Stomach (tissue), 9 donors: ENCODE results near the gene LRIG1. TPM values are rescaled to one million over a fixed set of nuclear protein-coding genes. Genes with fewer than 3 reads are reported as not detected.

Experiments used
- DNase-seq, 2 donors: peaks; one replicate each; pipeline versions ENCODE4 v3.0.0 to v3.0.0-alpha.2; 2013 to 2019
- H3K27ac ChIP-seq, 5 donors: fragments of 200-600 bp in 4 of 5; sonication (generic) in 4 of 5; one replicate each; pipeline ENCODE4 v1.5.1; 2013 to 2019; ENCODE audit warnings: mild to moderate bottlenecking in 1 of 5, moderate library complexity in 1 of 5
- H3K27me3 ChIP-seq, 3 donors: fragments of 200-600 bp; sonication (generic); one replicate each; pipeline ENCODE4 v1.5.1; 2017 to 2019; ENCODE audit warnings: mixed run types in 1 of 3
- H3K36me3 ChIP-seq, 4 donors: fragments of 200-600 bp; sonication (generic); 1 replicate in 3 of 4; 2 replicates in 1 of 4; pipeline ENCODE4 v1.5.1; 2016 to 2019
- H3K4me1 ChIP-seq, 4 donors: fragments of 200-600 bp; sonication (generic); one replicate each; pipeline ENCODE4 v1.5.1; 2016 to 2019
- H3K4me3 ChIP-seq, 4 donors: fragments of 200-600 bp; sonication (generic) in 3 of 4; one replicate each; pipeline ENCODE4 v1.5.1; 2016 to 2019; ENCODE audit warnings: mild to moderate bottlenecking in 1 of 4
- H3K9me3 ChIP-seq, 4 donors: fragments of 200-600 bp; sonication (generic); one replicate each; pipeline ENCODE4 v1.5.1; 2016 to 2019
- CTCF ChIP-seq, 7 experiments: fragments of 450-650 bp in 4 of 7; fragments of 200-600 bp in 3 of 7; sonication (generic) in 3 of 7; IDR thresholded peaks; one replicate each; pipeline ENCODE4 v1.5.1; 2016 to 2019; ENCODE audit warnings: antibody characterized with exemption in 7 of 7, control low read depth in 2 of 7, mild to moderate bottlenecking in 1 of 7
- EP300 ChIP-seq: sonication (generic); formaldehyde crosslinking; IDR thresholded peaks from one replicate; pipeline ENCODE4 v1.6.1; 2017; ENCODE audit warnings: antibody characterized with exemption
- POLR2A ChIP-seq, 4 donors: fragments of 450-650 bp; IDR thresholded peaks; one replicate each; pipeline ENCODE4 v1.6.1; 2016; ENCODE audit warnings: antibody characterized with exemption in 4 of 4, control low read depth in 2 of 4, mild to moderate bottlenecking in 1 of 4, moderate library complexity in 1 of 4
- POLR2AphosphoS5 ChIP-seq, 3 donors: sonication (generic); formaldehyde crosslinking; IDR thresholded peaks; one replicate each; pipeline ENCODE4 v1.6.1; 2016; ENCODE audit warnings: antibody characterized with exemption in 3 of 3
- WGBS, 5 donors: extraction: QIAGEN DNeasy Blood & Tissue Kit in 3 of 5; methylation state at CpG; one replicate each; pipeline versions ENCODE4 v1.1.5 to v1.1.7; 2013 to 2018; 5-methylcytosine and 5-hydroxymethylcytosine counted together
- intact Hi-C: fragments of 100-400 bp; cut with DNase I; formaldehyde crosslinking; loops from one replicate; pipeline ENCODE4 v1.15.1; 2023; ENCODE audit warnings: low total_unique reads
- polyA plus RNA-seq, 3 donors: library from polyadenylated mRNA; stranded (reverse); fragments of 200-250 nt; gene quantifications; one replicate each; pipeline ENCODE4 v1.2.3, GENCODE V29; 2013
- total RNA-seq, 5 donors: library from RNA; depleted of rRNA; stranded (reverse); fragments of >200 nt; gene quantifications; one replicate each; pipeline versions ENCODE4 v1.1.0 to v1.2.3, GENCODE V29; 2014 to 2016
- donor health status: healthy with polysubstance abuse.
- donor health status: Bipolar disorder and iron deficiency.
- donor health status: healthy.

The LRIG1 gene
- total and polyA plus RNA-seq, 8 donors: 20.2 to 278 (median 87.0) TPM

GRCh38 chr3:66401675-66402491 lies 98.9 kb downstream of the LRIG1 start:
- H3K9me3 ChIP-seq: no peaks in the 10 kb centered on the region
- DNase-seq: no peak
- H3K4me1 ChIP-seq: peaks cover 33 to 83% (median 65%) of the 10 kb centered on the region in 4 donors
- TF ChIP-seq POLR2A (IDR thresholded peaks at IDR 0.05): no peak
- no peak for TF ChIP-seq CTCF (IDR thresholded peaks at IDR 0.05)
- TF ChIP-seq POLR2AphosphoS5 (IDR thresholded peaks at IDR 0.05): no peak
- TF ChIP-seq EP300: no peak
- H3K4me3 ChIP-seq: no peak overlapping the region
- intact Hi-C loops: loop anchor here (10.0 kb wide), 1 partner anchor 103 kb away; the partner anchor contains the start of gene LRIG1
- no peaks in the 10 kb centered on the region for H3K27me3 ChIP-seq
- peaks cover 53 to 97% (median 88%) of the 10 kb centered on the region in 4 donors for H3K36me3 ChIP-seq
- WGBS, 5 donors: 80 to 88% (median 84%) methylated on average over 14 to 20 of the region's 20 CpGs
- H3K27ac ChIP-seq: peak overlapping the region in 3 of 5 donors; percentile 26 to 83 (median 82)

DNA sequence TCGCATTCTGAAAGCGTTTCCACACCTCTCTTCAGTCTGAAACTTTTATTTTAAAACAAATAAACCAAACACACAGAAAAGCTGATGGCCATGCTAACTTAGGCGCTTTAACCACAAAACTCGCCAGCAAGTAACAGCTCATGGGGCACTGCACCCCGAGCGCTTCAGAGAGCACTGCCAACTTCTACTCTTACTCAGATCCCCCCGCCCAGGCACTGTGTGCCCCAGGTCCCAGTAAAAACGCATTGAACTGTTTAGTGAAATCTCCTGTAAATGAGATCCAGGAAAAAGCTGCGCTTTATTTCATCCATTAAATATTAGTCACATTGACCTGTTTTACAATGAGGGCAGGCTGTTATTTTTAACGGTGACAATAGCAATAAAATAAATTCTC lies 99.7 kb downstream of the LRIG1 start:
- no peaks in the 10 kb centered on the region for H3K27me3 ChIP-seq
- peaks cover 26 to 80% (median 61%) of the 10 kb centered on the region in 4 donors for H3K4me1 ChIP-seq
- no peak overlapping the region for H3K4me3 ChIP-seq
- no peak for TF ChIP-seq EP300
- no peak for TF ChIP-seq POLR2AphosphoS5 (IDR thresholded peaks at IDR 0.05)
- TF ChIP-seq POLR2A (IDR thresholded peaks at IDR 0.05): no peak
- no peak for TF ChIP-seq CTCF (IDR thresholded peaks at IDR 0.05)
- no peaks in the 10 kb centered on the region for H3K9me3 ChIP-seq
- peak overlapping the region in 3 of 5 donors; percentile 26 to 83 (median 82) for H3K27ac ChIP-seq
- 72 to 81% (median 77%) methylated on average over 9 to 10 of the region's 10 CpGs for WGBS, 5 donors
- intact Hi-C loops: loop anchor here (10.0 kb wide), 1 partner anchor 104 kb away; the partner anchor contains the start of gene LRIG1
- DNase-seq: no peak
- H3K36me3 ChIP-seq: peaks cover 53 to 97% (median 88%) of the 10 kb centered on the region in 4 donors

DNA sequence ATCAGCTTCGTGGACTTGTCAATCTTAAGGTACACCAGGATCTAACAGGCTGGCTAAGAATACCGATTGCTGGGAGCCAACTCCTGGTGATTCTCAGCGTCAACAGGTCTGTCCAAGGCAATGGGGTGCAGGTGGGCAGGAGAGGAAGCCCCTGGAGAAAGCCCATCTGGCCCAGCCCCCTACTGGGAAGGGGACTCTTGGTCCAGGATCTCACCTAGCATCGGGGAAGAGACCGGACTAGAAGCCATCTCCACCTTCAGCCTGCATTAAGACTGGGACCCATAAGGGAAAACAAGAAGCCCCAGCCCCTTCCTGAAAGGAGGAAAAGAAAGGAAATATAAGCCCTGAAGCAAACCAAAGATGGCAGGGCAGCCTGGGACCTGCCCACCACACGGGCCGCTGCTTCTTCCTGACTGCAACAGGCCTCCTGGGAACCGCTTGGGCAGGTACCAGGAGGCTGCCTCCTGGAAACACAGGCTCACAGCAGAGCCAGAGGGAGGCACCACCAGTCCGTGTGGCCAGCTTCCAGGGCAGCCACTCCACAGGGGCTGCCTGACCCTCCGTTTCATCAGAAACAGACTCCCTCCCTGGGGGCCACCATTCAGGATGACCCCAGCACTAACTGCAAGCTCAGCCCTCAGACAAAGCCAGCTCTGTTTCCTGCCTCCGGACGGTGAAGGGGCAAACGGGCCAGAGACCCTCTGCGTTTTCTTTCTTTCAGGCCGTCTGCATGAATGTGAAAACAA lies 100.2 kb downstream of the LRIG1 start:
- Histone ChIP-seq H3K9me3 (no peaks in the 10 kb centered on the region), H3K4me3 (no peak overlapping the region), H3K4me1 (peaks cover 23 to 80% (median 58%) of the 10 kb centered on the region in 4 donors), H3K27me3 (no peaks in the 10 kb centered on the region), H3K36me3 (peaks cover 50 to 97% (median 88%) of the 10 kb centered on the region in 4 donors), H3K27ac (peak overlapping the region in 3 of 5 donors; percentile 26 to 83 (median 82))
- intact Hi-C loops: loop anchor here (10.0 kb wide), 1 partner anchor 104 kb away; the partner anchor contains the start of gene LRIG1
- peak in 1 of 2 donors; percentile 58 for DNase-seq
- TF ChIP-seq EP300 (no peak), CTCF (IDR thresholded peaks at IDR 0.05) (no peak), POLR2A (IDR thresholded peaks at IDR 0.05) (no peak), POLR2AphosphoS5 (IDR thresholded peaks at IDR 0.05) (no peak)
- WGBS, 5 donors: 55 to 85% (median 85%) methylated on average over 10 to 15 of the region's 15 CpGs
